ENCODE measurements around the gene YWHAG. TPM values are rescaled to one million over a fixed set of nuclear protein-coding genes. Genes with fewer than 3 reads are reported as not detected.

Gene YWHAG
- total and polyA plus RNA-seq, 3 donors from 2014 or later, result 67.4 to 80.2 (median 78.4) TPM

DNA sequence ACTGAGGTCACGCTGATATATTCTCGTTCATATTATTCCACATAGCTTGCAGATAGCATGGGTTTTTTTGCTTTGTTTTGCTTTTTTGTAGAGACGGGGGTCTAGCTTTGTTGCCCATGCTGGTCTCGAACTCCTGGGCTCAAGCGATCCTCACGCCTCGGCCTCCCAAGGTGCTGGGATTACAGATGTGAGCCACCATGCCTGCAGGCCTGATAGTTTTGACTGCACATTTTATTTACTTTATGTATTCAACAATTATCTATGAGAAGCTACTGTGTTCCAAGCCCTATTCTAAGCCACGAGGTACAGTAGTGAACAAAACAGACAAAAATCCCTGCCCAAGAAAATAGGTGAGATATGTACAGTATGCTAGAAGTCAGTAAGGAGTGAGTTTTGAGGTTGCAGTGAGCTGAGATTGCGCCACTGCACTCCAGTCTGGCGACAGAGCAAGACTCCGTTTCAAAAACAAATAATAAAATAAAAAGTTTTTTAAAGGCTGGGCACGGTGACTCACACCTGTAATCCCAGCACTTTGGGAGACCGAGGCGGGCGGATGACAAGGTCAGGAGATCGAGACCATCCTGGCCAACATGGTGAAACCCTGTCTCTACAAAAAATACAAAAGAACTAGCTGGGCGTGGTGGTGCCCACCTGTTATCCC lies 1.3 kb upstream of the YWHAG start:
- 64 to 73% methylated on average over 17 of the region's 17 CpGs for WGBS, 2 donors
- no peak for TF ChIP-seq POLR2A (IDR thresholded peaks at IDR 0.05)
- TF ChIP-seq, protein P1, sequence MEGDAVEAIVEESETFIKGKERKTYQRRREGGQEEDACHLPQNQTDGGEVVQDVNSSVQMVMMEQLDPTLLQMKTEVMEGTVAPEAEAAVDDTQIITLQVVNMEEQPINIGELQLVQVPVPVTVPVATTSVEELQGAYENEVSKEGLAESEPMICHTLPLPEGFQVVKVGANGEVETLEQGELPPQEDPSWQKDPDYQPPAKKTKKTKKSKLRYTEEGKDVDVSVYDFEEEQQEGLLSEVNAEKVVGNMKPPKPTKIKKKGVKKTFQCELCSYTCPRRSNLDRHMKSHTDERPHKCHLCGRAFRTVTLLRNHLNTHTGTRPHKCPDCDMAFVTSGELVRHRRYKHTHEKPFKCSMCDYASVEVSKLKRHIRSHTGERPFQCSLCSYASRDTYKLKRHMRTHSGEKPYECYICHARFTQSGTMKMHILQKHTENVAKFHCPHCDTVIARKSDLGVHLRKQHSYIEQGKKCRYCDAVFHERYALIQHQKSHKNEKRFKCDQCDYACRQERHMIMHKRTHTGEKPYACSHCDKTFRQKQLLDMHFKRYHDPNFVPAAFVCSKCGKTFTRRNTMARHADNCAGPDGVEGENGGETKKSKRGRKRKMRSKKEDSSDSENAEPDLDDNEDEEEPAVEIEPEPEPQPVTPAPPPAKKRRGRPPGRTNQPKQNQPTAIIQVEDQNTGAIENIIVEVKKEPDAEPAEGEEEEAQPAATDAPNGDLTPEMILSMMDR (IDR thresholded peaks at IDR 0.05), result no peak
- Histone ChIP-seq H3K27me3 (no peaks in the 10 kb centered on the region), H3K4me3 (peak overlapping the region in 1 of 2 donors; percentile 84), H3K4me1 (peaks cover 23% of the 10 kb centered on the region), H3K9me3 (no peaks in the 10 kb centered on the region), H3K27ac (peak overlapping the region; percentile 100), H3K36me3 (ENCODE audit: low read depth, missing control alignments) (no peaks in the 10 kb centered on the region)
- intact Hi-C loops (cut with DNase I; ENCODE audit: low total_unique reads), result no loop called here
- no peak for DNase-seq

DNA sequence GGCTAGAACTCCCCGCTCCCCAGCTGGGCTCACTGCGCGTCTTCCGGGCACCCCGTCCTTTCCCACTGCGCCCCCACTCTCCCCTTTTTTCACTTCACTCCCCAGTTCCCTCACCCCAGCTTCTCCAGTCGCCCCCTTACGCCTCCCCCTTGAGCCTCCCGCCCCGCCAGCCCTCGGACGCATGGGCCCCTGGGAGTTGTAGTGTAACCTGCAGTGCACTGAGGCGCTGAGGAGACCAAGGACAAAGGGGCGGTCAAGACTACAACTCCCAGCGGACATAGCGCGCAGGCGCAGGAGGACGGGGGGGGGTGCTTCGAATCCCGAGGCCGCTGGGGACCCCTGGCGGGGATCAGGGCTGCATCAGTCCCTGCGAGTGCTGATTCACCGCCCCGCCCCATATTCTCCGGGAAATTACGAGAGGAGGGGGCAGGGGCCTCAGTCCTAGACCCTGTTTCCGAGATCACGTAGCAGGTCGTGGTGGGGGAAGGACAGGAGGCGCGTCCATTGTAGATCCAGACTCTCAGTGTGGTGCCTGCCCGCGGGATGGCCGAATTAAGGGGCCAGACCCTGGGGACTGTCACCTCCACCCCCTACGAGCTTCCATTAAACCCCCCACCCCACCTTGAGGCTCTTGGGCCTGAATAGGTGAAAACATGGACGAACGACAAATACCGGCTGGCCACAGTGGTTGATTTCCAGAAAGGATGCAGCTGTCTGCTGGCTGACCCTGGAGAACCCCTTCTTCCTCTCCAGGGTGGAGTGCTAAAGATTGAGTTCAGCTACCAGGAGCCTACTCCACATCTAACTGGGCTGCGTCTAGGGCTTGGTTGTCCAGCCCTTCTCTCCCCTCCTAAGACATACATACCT lies 553 bp upstream of the YWHAG start:
- TF ChIP-seq POLR2A (IDR thresholded peaks at IDR 0.05), result no peak
- TF ChIP-seq, protein P1 (IDR thresholded peaks at IDR 0.05), result peak; percentile 60 to 96 (median 89)
- WGBS, 2 donors, result 1% methylated on average over 28 to 40 of the region's 41 CpGs
- intact Hi-C loops (cut with DNase I; ENCODE audit: low total_unique reads), result no loop called here
- Histone ChIP-seq H3K4me3 (peak overlapping the region; percentile 84 to 99), H3K27ac (peak overlapping the region; percentile 100), H3K36me3 (ENCODE audit: low read depth, missing control alignments) (no peaks in the 10 kb centered on the region), H3K9me3 (no peaks in the 10 kb centered on the region), H3K27me3 (no peaks in the 10 kb centered on the region), H3K4me1 (peaks cover 24% of the 10 kb centered on the region)
- peak; percentile 99 for DNase-seq

DNA sequence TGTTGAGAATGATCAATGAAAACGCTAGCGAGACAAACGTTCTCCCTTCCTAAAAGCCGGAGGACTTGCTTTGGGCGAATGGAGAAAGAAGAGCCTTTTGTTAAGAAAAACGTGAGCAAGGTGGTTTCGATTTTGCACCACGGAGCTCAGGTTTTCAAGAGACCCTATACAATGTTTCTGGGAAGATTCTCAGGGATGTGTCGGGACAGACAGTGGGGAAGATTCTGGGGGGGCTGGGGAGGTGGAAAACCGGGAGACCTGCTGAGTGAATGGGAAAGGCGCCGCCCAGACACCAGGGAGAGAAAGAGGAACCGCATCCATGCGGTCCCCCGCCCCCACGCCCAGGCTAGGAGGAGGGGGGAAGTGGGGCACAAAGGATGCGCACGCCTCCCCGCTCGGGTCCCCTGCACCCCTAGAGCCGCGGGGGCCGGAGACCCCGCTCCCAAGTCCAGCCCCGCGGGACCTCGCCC lies 745 bp downstream of the YWHAG start:
- H3K27me3 ChIP-seq, result no peaks in the 10 kb centered on the region
- intact Hi-C loops (cut with DNase I; ENCODE audit: low total_unique reads), result no loop called here
- H3K27ac ChIP-seq, result peak overlapping the region; percentile 100
- WGBS, 2 donors, result 0 to 1% methylated on average over 16 to 27 of the region's 27 CpGs
- TF ChIP-seq, protein P1 (IDR thresholded peaks at IDR 0.05), result no peak
- no peak for TF ChIP-seq POLR2A (IDR thresholded peaks at IDR 0.05)
- H3K4me1 ChIP-seq, result peaks cover 27% of the 10 kb centered on the region
- no peaks in the 10 kb centered on the region for H3K9me3 ChIP-seq
- peak overlapping the region; percentile 84 to 99 for H3K4me3 ChIP-seq
- no peaks in the 10 kb centered on the region for H3K36me3 ChIP-seq (ENCODE audit: low read depth, missing control alignments)
- peak; percentile 80 for DNase-seq

DNA sequence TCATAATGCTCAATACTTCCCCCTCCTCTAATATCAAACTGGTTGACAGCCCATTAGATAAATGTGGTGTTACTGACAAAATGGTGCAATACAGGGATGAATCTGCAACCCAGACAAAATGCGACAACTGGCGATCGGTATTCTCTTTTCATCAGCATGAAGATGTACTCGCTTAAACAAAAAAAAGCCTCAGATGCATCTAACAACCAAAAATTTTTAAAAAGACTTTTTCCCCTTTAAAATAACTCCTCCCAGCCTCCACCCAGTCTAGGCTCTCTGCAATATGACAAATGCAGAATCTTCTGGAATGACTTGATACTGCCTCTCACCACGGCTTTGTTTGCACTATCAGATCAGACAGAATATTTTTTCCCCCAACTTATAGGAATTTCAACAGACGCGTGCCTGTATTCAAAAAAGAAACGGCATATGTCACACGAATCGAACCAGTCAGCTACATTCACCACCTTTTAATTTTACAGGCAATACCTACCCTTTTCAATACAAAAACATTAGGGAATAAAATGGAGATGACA lies 1.2 kb downstream of the YWHAG start:
- H3K36me3 ChIP-seq (ENCODE audit: low read depth, missing control alignments), result no peaks in the 10 kb centered on the region
- TF ChIP-seq POLR2A (IDR thresholded peaks at IDR 0.05), result no peak
- TF ChIP-seq, protein P1 (IDR thresholded peaks at IDR 0.05), result no peak
- no peaks in the 10 kb centered on the region for H3K27me3 ChIP-seq
- H3K9me3 ChIP-seq, result no peaks in the 10 kb centered on the region
- WGBS, 2 donors, result 1 to 3% methylated on average over 10 of the region's 10 CpGs
- H3K27ac ChIP-seq, result peak overlapping the region; percentile 100
- H3K4me1 ChIP-seq, result peaks cover 27% of the 10 kb centered on the region
- intact Hi-C loops (cut with DNase I; ENCODE audit: low total_unique reads), result no loop called here
- H3K4me3 ChIP-seq, result peak overlapping the region; percentile 84 to 99
- DNase-seq, result no peak
